Smooth muscle cell (in vitro differentiated cells): ENCODE data around the gene RPS6KL1. TPM values are rescaled to one million over a fixed set of nuclear protein-coding genes. Genes with fewer than 3 reads are reported as not detected.

Experiments used
- DNase-seq: peaks from one replicate; lab custom pipeline; 2025; ENCODE audit not compliant: unreplicated experiment; lab: John Stamatoyannopoulos, UW
- H2AFZ ChIP-seq: fragments of 200-600 bp; sonication (generic); 2 replicates; pipeline ENCODE4 v1.6.0; 2016; ENCODE audit warnings: antibody characterized with exemption, low read depth, mild to moderate bottlenecking
- H3F3A ChIP-seq: fragments of 200-600 bp; sonication (generic); 2 replicates; pipeline ENCODE4 v1.6.0; 2017; ENCODE audit warnings: antibody characterized with exemption, low read depth
- H3K27ac ChIP-seq: fragments of 200-600 bp; sonication (generic); 2 replicates; pipeline ENCODE4 v1.5.1; 2016; ENCODE audit warnings: low read depth, mild to moderate bottlenecking
- H3K27me3 ChIP-seq: fragments of 200-600 bp; sonication (generic); 2 replicates; pipeline ENCODE4 v1.6.1; 2016; ENCODE audit warnings: low read depth, mild to moderate bottlenecking
- H3K36me3 ChIP-seq: fragments of 200-600 bp; sonication (generic); 2 replicates; pipeline ENCODE4 v1.5.1; 2016; ENCODE audit warnings: low read depth
- H3K4me1 ChIP-seq: fragments of 200-600 bp; sonication (generic); 2 replicates; pipeline ENCODE4 v1.5.1; 2016; ENCODE audit warnings: low read depth
- H3K4me2 ChIP-seq: fragments of 200-600 bp; sonication (generic); 2 replicates; pipeline ENCODE4 v1.6.0; 2016; ENCODE audit warnings: mild to moderate bottlenecking
- H3K4me3 ChIP-seq: fragments of 200-600 bp; sonication (generic); 2 replicates; pipeline ENCODE4 v1.5.1; 2016; ENCODE audit warnings: mild to moderate bottlenecking
- H3K79me2 ChIP-seq: fragments of 200-600 bp; sonication (generic); 2 replicates; pipeline ENCODE4 v1.6.0; 2016; ENCODE audit warnings: low read depth, mild to moderate bottlenecking
- H3K9ac ChIP-seq: fragments of 200-600 bp; sonication (generic); 2 replicates; pipeline ENCODE4 v1.6.0; 2016; ENCODE audit warnings: low read depth
- H3K9me3 ChIP-seq: fragments of 200-600 bp; sonication (generic); replicated peaks from 2 replicates; pipeline ENCODE4 v1.5.1; 2016; ENCODE audit warnings: low read depth
- H4K20me1 ChIP-seq: fragments of 200-600 bp; sonication (generic); 2 replicates; pipeline ENCODE4 v1.6.0; 2016; ENCODE audit warnings: low read depth
- CTCF ChIP-seq: fragments of 200-600 bp; sonication (generic); IDR thresholded peaks from 2 replicates; pipeline ENCODE4 v1.5.1; 2017; ENCODE audit warnings: borderline replicate concordance, mild to moderate bottlenecking, antibody characterized with exemption; ENCODE audit not compliant: insufficient read depth, poor library complexity, severe bottlenecking
- WGBS: methylation state at CpG from one replicate; pipeline ENCODE4 v1.1.7; 2016; ENCODE audit warnings: low lambda C conversion rate; 5-methylcytosine and 5-hydroxymethylcytosine counted together
- polyA plus RNA-seq: library from polyadenylated mRNA; unstranded; fragments of >200 nt; fragmentation: Nextera tagmentation; extraction: Ambion mirVana; gene quantifications from 2 replicates; pipeline ENCODE4 v1.2.1, GENCODE V29; 2016
- total RNA-seq: library from RNA; depleted of rRNA; stranded (reverse); fragments of >200 nt; gene quantifications from 2 replicates; pipeline ENCODE4 v1.2.3, GENCODE V29; 2014

Gene RPS6KL1
- total and polyA plus RNA-seq, 2 experiments from 2014 or later = not detected

DNA sequence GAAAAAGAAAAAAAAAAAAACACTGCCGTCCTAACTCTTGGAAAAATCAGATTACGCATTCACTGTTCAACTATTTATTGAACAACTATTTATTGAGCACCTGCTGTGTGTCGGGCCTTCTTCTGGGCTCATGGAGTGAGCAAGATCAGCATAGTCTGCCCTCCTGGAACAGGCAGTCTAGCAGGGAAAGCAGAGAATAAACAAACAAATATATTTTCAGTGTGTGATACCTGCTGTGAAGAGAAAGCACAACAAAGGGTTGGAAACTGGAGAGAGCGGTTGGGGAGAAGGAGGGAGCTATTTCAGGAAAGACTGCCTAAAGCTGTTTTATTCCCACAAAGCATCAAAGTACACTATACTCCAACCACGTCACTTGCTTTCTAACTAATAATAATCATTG lies 57.9 kb downstream of the RPS6KL1 start:
- Histone ChIP-seq H3K4me1 (no peaks in the 10 kb centered on the region), H3K9me3 (no peaks in the 10 kb centered on the region), H3K36me3 (no peaks in the 10 kb centered on the region), H3F3A (no peaks in the 10 kb centered on the region), H3K4me2 (no peak overlapping the region), H4K20me1 (no peaks in the 10 kb centered on the region), H3K27ac (no peak overlapping the region), H3K4me3 (no peak overlapping the region), H2AFZ (no peak overlapping the region), H3K27me3 (no peaks in the 10 kb centered on the region), H3K9ac (no peak overlapping the region), H3K79me2 (no peaks in the 10 kb centered on the region)
- no peak for TF ChIP-seq CTCF
- DNase-seq = no peak
- WGBS = 91% methylated on average over 5 of the region's 5 CpGs

DNA sequence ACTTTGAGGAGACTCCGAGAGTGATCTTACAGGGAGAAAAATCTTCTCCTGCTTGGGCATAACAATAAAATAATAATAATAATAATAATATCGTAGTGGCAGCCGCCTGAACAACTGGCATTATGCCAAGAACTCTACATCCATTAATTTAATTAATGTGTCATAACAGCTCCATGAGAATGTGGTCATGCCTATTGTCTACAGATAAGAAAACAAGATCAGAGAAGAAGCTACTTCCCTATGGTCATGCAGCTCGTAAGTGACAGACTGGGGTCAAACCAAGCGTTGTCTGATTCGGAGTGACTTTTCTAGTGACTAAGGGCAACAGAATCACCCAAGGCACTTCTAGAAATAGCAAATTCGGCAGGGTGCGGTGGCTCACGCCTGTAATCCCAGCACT lies 58.9 kb downstream of the RPS6KL1 start:
- Histone ChIP-seq H3F3A (no peaks in the 10 kb centered on the region), H3K27ac (no peak overlapping the region), H3K4me1 (no peaks in the 10 kb centered on the region), H3K27me3 (no peaks in the 10 kb centered on the region), H3K36me3 (no peaks in the 10 kb centered on the region), H3K9me3 (no peaks in the 10 kb centered on the region), H2AFZ (no peak overlapping the region), H4K20me1 (no peaks in the 10 kb centered on the region), H3K4me2 (no peak overlapping the region), H3K79me2 (no peaks in the 10 kb centered on the region), H3K9ac (no peak overlapping the region), H3K4me3 (no peak overlapping the region)
- no peak for DNase-seq
- no peak for TF ChIP-seq CTCF
- WGBS = 92% methylated on average over 9 of the region's 9 CpGs

GRCh38 chr14:74863274-74863673 lies 59.8 kb downstream of the RPS6KL1 start:
- Histone ChIP-seq H3K9ac (no peak overlapping the region), H3K27me3 (no peaks in the 10 kb centered on the region), H3K4me3 (no peak overlapping the region), H3K4me2 (no peak overlapping the region), H3K27ac (no peak overlapping the region), H3K36me3 (no peaks in the 10 kb centered on the region), H2AFZ (no peak overlapping the region), H3K79me2 (no peaks in the 10 kb centered on the region), H4K20me1 (no peaks in the 10 kb centered on the region), H3K9me3 (no peaks in the 10 kb centered on the region), H3K4me1 (no peaks in the 10 kb centered on the region), H3F3A (no peaks in the 10 kb centered on the region)
- WGBS = 96% methylated on average over 9 of the region's 9 CpGs
- no peak for DNase-seq
- TF ChIP-seq CTCF = no peak

DNA sequence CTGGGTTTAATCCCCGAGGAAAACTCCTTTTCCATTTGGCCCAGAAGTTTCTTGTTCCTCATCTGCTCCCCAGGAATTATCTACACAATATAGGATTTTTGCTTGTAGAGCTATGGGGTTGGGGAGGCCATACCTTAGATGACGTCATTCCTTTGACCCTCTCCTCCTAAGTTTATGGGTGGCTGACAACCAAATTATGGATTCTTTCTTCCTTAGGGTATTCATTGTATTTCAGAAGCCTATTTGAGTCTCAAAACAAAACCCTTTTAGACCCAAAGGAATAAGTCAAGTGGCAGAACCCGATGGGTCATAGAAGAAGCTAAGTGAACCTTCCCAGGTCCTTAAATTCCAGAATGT lies 61.3 kb downstream of the RPS6KL1 start:
- no peak overlapping the region for H3K27ac ChIP-seq
- 88% methylated on average over 3 of the region's 3 CpGs for WGBS
- no peaks in the 10 kb centered on the region for H3F3A ChIP-seq
- H4K20me1 ChIP-seq = no peaks in the 10 kb centered on the region
- no peak overlapping the region for H2AFZ ChIP-seq
- no peaks in the 10 kb centered on the region for H3K9me3 ChIP-seq
- no peaks in the 10 kb centered on the region for H3K4me1 ChIP-seq
- H3K36me3 ChIP-seq = no peaks in the 10 kb centered on the region
- no peak overlapping the region for H3K9ac ChIP-seq
- TF ChIP-seq CTCF = no peak
- no peaks in the 10 kb centered on the region for H3K27me3 ChIP-seq
- H3K79me2 ChIP-seq = no peaks in the 10 kb centered on the region
- no peak for DNase-seq
- no peak overlapping the region for H3K4me3 ChIP-seq
- H3K4me2 ChIP-seq = no peak overlapping the region
